HEK293T (cell line): ENCODE measurements around the gene ARTN.

Experiments used
- ARNT ChIP-seq: fragments of 450-650 bp; IDR thresholded peaks from 2 replicates; pipeline ENCODE4 v1.6.1; 2017; ENCODE audit warnings: mild to moderate bottlenecking
- BHLHE40 ChIP-seq: fragments of 450-650 bp; IDR thresholded peaks from 2 replicates; pipeline ENCODE4 v1.6.1; 2016; ENCODE audit warnings: mild to moderate bottlenecking, moderate library complexity, borderline replicate concordance
- ELF4 ChIP-seq: fragments of 450-650 bp; IDR thresholded peaks from 2 replicates; pipeline ENCODE4 v1.6.1; 2017; ENCODE audit warnings: antibody characterized with exemption
- FOXA1 ChIP-seq: fragments of 450-650 bp; IDR thresholded peaks from 2 replicates; pipeline ENCODE4 v1.6.1; 2016; ENCODE audit warnings: mild to moderate bottlenecking
- L3MBTL2 ChIP-seq: fragments of 450-650 bp; conservative IDR thresholded peaks from 2 replicates; pipeline ENCODE4 v1.6.1; 2016; ENCODE audit warnings: mild to moderate bottlenecking
- LEF1 ChIP-seq: fragments of 450-650 bp; IDR thresholded peaks from 2 replicates; pipeline ENCODE4 v1.6.1; 2017; ENCODE audit warnings: mild to moderate bottlenecking, borderline replicate concordance
- SP1 ChIP-seq: fragments of 450-650 bp; IDR thresholded peaks from 2 replicates; pipeline ENCODE4 v1.6.1; 2017
- SUZ12 ChIP-seq: fragments of 450-650 bp; IDR thresholded peaks from 2 replicates; pipeline ENCODE4 v1.6.1; 2016; ENCODE audit warnings: mild to moderate bottlenecking

GRCh38 chr1:43938892-43939587 lies 5.4 kb downstream of the ARTN start:
- TF ChIP-seq SUZ12 (no peak), BHLHE40 (no peak), LEF1 (no peak), SP1 (no peak), ARNT (no peak), ELF4 (no peak), FOXA1 (no peak), L3MBTL2 (no peak)
